GM12878 (cell line): ENCODE results near the gene CATSPER1. TPM values are rescaled to one million over a fixed set of nuclear protein-coding genes. Genes with fewer than 3 reads are reported as not detected.
A peak's percentile ranks its signal among the peaks of the same experiment; 100 is the strongest.

ENCODE experiments used
- ATAC-seq: fragments of 200-7000 bp; cut with Tn5 transposase; 3 replicates; pipeline ENCODE4 v1.9.1; 2020; ENCODE audit warnings: mild to moderate bottlenecking, moderate library complexity
- BruUV-seq: library from RNA; stranded (reverse); fragments of 400-500 nt; replicated peaks from 2 replicates; lab custom pipeline; 2021; lab: Mats Ljungman, UMichigan
- CTCF ChIA-PET: fragments of 300-600 bp; sonication (Branson Sonifier 250); formaldehyde crosslinking; extraction: SDS; loops from one replicate; lab custom pipeline; 2021; ENCODE audit warnings: inconsistent platforms; lab: Yijun Ruan, JAX
- POLR2A ChIA-PET: fragments of 350-600 bp; formaldehyde crosslinking; extraction: SDS; loops from one replicate; lab custom pipeline; 2021; ENCODE audit warnings: inconsistent platforms; lab: Charles Lee
- RAD21 ChIA-PET: fragments of 300-600 bp; sonication (Branson Sonifier 250); formaldehyde crosslinking; loops from one replicate; lab custom pipeline; 2023; ENCODE audit warnings: antibody characterized with exemption; ENCODE audit not compliant: unreplicated experiment; lab: Charles Lee
- SMC1A ChIA-PET: fragments of 300-600 bp; sonication (Branson Sonifier 250); formaldehyde crosslinking; loops from one replicate; lab custom pipeline; 2023; ENCODE audit not compliant: unreplicated experiment, uncharacterized antibody; lab: Charles Lee
- DNase-seq: peaks from one replicate; pipeline ENCODE4 v3.0.0-alpha.2; 2011; ENCODE audit warnings: low read depth, low spot score
- FAIRE-seq: peaks from 3 replicates; lab custom pipeline; 2011; peaks lifted over from hg19 to GRCh38; lab: Jason Lieb, UNC
- H2AFZ ChIP-seq: 2 replicates; pipeline ENCODE4 v1.6.0; 2011; ENCODE audit warnings: low read depth, low read length, control low read depth; ENCODE audit not compliant: control insufficient read depth
- H3K27ac ChIP-seq: 2 replicates; pipeline ENCODE4 v1.5.1; 2011; ENCODE audit warnings: control low read depth; ENCODE audit not compliant: control insufficient read depth, insufficient read depth
- H3K27me3 ChIP-seq, 2 experiments: replicated peaks in 1 of 2; 2 replicates each; pipeline versions ENCODE4 v1.6.0 to v1.6.1; 2011; ENCODE audit warnings: low read length in 1 of 2; ENCODE audit not compliant: control insufficient read depth in 2 of 2, insufficient read depth in 2 of 2
- H3K36me3 ChIP-seq, 2 experiments: 2 replicates each; pipeline ENCODE4 v1.5.1; 2011; ENCODE audit warnings: low read length in 1 of 2; ENCODE audit not compliant: control insufficient read depth in 2 of 2, insufficient read depth in 2 of 2
- H3K4me1 ChIP-seq: 2 replicates; pipeline ENCODE4 v1.6.1; 2011; ENCODE audit warnings: mild to moderate bottlenecking, low read length, moderate library complexity, mixed read lengths; ENCODE audit not compliant: control insufficient read depth, insufficient read depth
- H3K4me2 ChIP-seq: 2 replicates; pipeline ENCODE4 v1.6.0; 2011; ENCODE audit warnings: control low read depth; ENCODE audit not compliant: control insufficient read depth, insufficient read depth
- H3K4me3 ChIP-seq: fragments of 200-600 bp; sonication (generic); 2 replicates; pipeline ENCODE4 v1.5.1; 2016
- H3K79me2 ChIP-seq: 2 replicates; pipeline ENCODE4 v1.6.0; 2011; ENCODE audit warnings: low read length; ENCODE audit not compliant: control insufficient read depth, insufficient read depth
- H3K9ac ChIP-seq: 2 replicates; pipeline ENCODE4 v1.8.0; 2011; ENCODE audit warnings: low read length, control low read depth, mixed read lengths; ENCODE audit not compliant: control insufficient read depth, insufficient read depth
- H3K9me3 ChIP-seq: replicated peaks from 3 replicates; pipeline ENCODE4 v1.5.1; 2011; ENCODE audit warnings: mild to moderate bottlenecking, low read length; ENCODE audit not compliant: control insufficient read depth, insufficient read depth
- H4K20me1 ChIP-seq: 2 replicates; pipeline ENCODE4 v1.6.0; 2011; ENCODE audit not compliant: control insufficient read depth, insufficient read depth
- RELB ChIP-seq: fragments of 450-650 bp; IDR thresholded peaks from 2 replicates; pipeline ENCODE4 v1.6.1; 2017; ENCODE audit warnings: low read depth, mild to moderate bottlenecking, moderate library complexity
- SMARCA5 ChIP-seq: fragments of 450-650 bp; IDR thresholded peaks from 2 replicates; pipeline ENCODE4 v1.6.1; 2017; ENCODE audit warnings: mild to moderate bottlenecking
- WRNIP1 ChIP-seq: IDR thresholded peaks from 2 replicates; pipeline ENCODE4 v1.6.1; 2011; ENCODE audit warnings: low read depth, low read length, improper control_type of control experiment, borderline replicate concordance
- WGBS: methylation state at CpG from one replicate; pipeline ENCODE4 v1.1.6; 2016; ENCODE audit warnings: low lambda C conversion rate; ENCODE audit not compliant: insufficient replicate concordance, insufficient coverage; ENCODE audit errors: missing lambda C conversion rate; 5-methylcytosine and 5-hydroxymethylcytosine counted together
- in situ Hi-C: fragments of 300-500 bp; cut with MboI; formaldehyde crosslinking; loops from 9 replicates; pipeline ENCODE4 v1.14.3; 2018; ENCODE audit warnings: mixed read lengths
- intact Hi-C: fragments of 100-400 bp; cut with micrococcal nuclease; formaldehyde crosslinking; loops from one replicate; pipeline ENCODE4 v1.14.2; 2022; ENCODE audit not compliant: unreplicated experiment
- polyA plus RNA-seq, 11 experiments: library from polyadenylated mRNA; depleted of rRNA in 4 of 11; unstranded in 6 of 11; stranded (reverse) in 5 of 11; fragments of >200 nt; fragmentation: Nextera tagmentation in 4 of 11; fragmentation: Illumina TruSeq in 1 of 11; extraction: Ambion mirVana in 4 of 11; extraction: Trizol in 1 of 11; gene quantifications; 1 replicate in 1 of 11; 2 replicates in 10 of 11; pipeline versions ENCODE4 v1.2.1 to v1.2.3, GENCODE V29; 2011 to 2016; ENCODE audit warnings: inconsistent platforms in 2 of 11, missing spikeins in 2 of 11, low read depth in 1 of 11
- total RNA-seq, 4 experiments: library from RNA; depleted of rRNA in 3 of 4; stranded (reverse); fragments of >200 nt in 3 of 4; fragmentation: Illumina TruSeq in 1 of 4; extraction: Trizol in 1 of 4; gene quantifications; 2 replicates each; pipeline versions ENCODE4 v1.2.1 to v1.2.3, GENCODE V29; 2013 to 2021

CATSPER1 gene
- total and polyA plus RNA-seq, 10 of the 15 experiments (the other 5 are each of a cell fraction or from before 2014, with no cell fraction given), result 0.02 to 0.05 TPM; not detected in 8

GRCh38 chr11:66052664-66052982 is 26.3 kb upstream of the CATSPER1 start:
- CTCF ChIA-PET, result interaction anchor here (1.3 to 6.4 kb wide), 9 partner anchors 8 to 193 kb away, joined by 4 to 94 read pairs (median 9); partner anchors contain the start of gene MUS81
- H3K9me3 ChIP-seq, result no peaks in the 10 kb centered on the region
- H3K79me2 ChIP-seq, result peaks cover 27% of the 10 kb centered on the region
- TF ChIP-seq SMARCA5, result no peak
- peak; percentile 35; the same call in 1 of the 2 replicates for TF ChIP-seq RELB
- no peak for TF ChIP-seq WRNIP1
- TF ChIP-seq, all 136 proteins: peak for 1
- H3K36me3 ChIP-seq, result peaks cover 13 to 22% of the 10 kb centered on the region in 2 experiments
- no peaks in the 10 kb centered on the region for H4K20me1 ChIP-seq
- under 1% methylated on average over 17 of the region's 17 CpGs for WGBS
- peak overlapping the region; percentile 94 for H3K9ac ChIP-seq
- no peaks in the 10 kb centered on the region for H3K27me3 ChIP-seq
- in situ Hi-C loops, result no loop called here
- H2AFZ ChIP-seq, result peak overlapping the region; percentile 82
- H3K4me2 ChIP-seq, result peak overlapping the region; percentile 89
- ATAC-seq (no peak), FAIRE-seq (no peak), DNase-seq (no peak)
- SMC1A ChIA-PET, result interaction anchor here (0.8 to 4.9 kb wide), 9 partner anchors 11 to 260 kb away, joined by 3 to 29 read pairs (median 4); no protein-coding TSS in a partner anchor
- intact Hi-C loops, result loop anchor here (5.0 kb wide), 1 partner anchor 195 kb away; the partner anchor contains the start of gene CFL1
- POLR2A ChIA-PET, result interaction anchor here (0.6 to 3.5 kb wide), 16 partner anchors 9 to 215 kb away, joined by 3 to 25 read pairs (median 7); partner anchors contain the start of genes BANF1, CCDC85B, EIF1AD and MUS81
- H3K27ac ChIP-seq, result peak overlapping the region; percentile 81
- TSS peak; percentile 77 for BruUV-seq
- RAD21 ChIA-PET, result interaction anchor here (0.9 to 3.5 kb wide), 7 partner anchors 17 to 169 kb away, joined by 4 to 27 read pairs (median 5); partner anchors contain the start of genes CCDC85B and PACS1
- H3K4me1 ChIP-seq, result peaks cover 15% of the 10 kb centered on the region
- H3K4me3 ChIP-seq, result peak overlapping the region; percentile 98
